DND-41 (cell line): ENCODE results near the gene PTGES3.

Experiments
- EZH2 ChIP-seq: IDR thresholded peaks from 3 replicates; pipeline ENCODE4 v1.6.1; 2012; ENCODE audit warnings: borderline replicate concordance, low read depth, mild to moderate bottlenecking, moderate library complexity, low read length, inconsistent platforms; ENCODE audit not compliant: severe bottlenecking
- TF ChIP-seq, protein P1 (sequence below): IDR thresholded peaks from 2 replicates; pipeline ENCODE4 v1.5.1; 2012; ENCODE audit warnings: borderline replicate concordance, low read length, moderate library complexity, mild to moderate bottlenecking; ENCODE audit not compliant: poor library complexity, severe bottlenecking; ENCODE audit errors: extremely low read depth

DNA sequence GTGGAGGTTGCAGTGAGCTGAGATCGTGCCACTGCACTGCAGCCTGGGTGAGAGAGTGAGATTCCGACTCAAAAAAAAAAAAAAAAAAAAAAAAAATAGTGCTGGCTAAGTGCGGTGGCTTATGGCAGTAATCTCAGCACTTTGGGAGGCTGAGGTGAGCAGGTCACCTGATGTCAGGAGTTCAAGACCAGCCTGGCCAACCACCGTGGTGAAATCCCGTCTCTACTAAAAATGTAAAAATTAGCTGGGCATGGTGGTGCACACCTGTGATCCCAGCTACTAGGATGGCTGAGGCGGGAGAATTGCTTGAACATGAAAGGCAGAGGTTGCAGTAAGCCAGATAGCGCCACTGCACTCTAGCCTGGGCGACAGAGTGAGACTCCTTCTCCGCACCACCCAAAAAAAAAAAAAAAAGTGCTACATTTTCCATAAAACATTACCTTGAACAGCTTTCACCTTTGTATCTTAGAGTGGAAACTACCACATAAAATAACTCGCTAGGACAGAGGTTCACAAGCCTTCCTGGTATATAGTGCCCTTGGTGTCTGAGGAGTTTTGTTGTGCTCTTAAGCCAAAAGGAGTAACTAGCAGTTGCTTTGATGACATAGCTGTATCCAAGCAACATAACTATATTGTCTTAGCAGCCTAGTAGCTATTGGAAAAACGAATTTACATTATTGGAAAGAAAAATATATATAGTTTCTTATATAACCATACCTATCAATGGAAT lies 11.1 kb downstream of the PTGES3 start:
- TF ChIP-seq EZH2, result no peak
- TF ChIP-seq, protein P1, sequence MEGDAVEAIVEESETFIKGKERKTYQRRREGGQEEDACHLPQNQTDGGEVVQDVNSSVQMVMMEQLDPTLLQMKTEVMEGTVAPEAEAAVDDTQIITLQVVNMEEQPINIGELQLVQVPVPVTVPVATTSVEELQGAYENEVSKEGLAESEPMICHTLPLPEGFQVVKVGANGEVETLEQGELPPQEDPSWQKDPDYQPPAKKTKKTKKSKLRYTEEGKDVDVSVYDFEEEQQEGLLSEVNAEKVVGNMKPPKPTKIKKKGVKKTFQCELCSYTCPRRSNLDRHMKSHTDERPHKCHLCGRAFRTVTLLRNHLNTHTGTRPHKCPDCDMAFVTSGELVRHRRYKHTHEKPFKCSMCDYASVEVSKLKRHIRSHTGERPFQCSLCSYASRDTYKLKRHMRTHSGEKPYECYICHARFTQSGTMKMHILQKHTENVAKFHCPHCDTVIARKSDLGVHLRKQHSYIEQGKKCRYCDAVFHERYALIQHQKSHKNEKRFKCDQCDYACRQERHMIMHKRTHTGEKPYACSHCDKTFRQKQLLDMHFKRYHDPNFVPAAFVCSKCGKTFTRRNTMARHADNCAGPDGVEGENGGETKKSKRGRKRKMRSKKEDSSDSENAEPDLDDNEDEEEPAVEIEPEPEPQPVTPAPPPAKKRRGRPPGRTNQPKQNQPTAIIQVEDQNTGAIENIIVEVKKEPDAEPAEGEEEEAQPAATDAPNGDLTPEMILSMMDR, result no peak
